Measurements from ENCODE around the gene CHAD.
"Not testable (repeated sequence)": the region's sequence is repeated elsewhere in the genome, so short reads cannot be mapped to it uniquely, and the experiment has no call there.

The CHAD gene

GRCh38 chr17:50452630-50453300, 15.9 kb downstream of the CHAD start:
- no peak for DNase-seq

DNA sequence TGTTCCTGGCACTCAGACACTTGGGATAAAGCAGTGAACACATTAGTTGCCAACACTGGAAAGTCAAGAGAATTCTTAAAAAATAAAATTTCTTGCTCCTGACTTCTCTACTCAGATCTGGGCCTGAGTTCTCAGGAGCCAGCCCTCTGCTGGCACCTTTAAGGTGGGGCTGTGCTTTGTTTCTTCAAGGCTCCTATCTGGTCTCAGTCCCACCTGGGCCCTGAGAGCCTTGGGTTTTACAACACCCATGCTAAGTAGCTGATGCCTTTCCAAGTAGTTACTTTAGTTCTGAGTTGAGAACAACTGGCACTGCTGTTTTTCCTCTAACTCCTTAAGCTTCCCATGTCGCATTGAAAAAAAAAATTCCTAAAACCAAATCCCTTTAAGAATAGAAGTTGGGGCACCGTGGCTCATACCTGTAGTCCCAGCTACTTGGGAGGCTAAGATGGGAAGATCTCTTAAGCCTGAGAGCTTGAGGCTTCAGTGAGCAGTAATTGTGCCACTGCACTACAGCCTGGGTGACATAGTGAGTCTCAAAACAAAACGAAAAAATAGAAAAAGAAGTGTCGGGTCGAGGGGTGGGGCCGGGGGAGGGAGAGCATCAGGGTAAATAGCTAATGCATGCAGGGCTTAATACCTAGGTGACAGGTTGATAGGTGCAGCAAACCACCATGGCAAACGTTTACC, 16.6 kb downstream of the CHAD start:
- DNase-seq = no peak

- DNase-seq = no peak
These were observed 20.0 kb downstream of the CHAD start for GRCh38 chr17:50448643-50449042.

DNA sequence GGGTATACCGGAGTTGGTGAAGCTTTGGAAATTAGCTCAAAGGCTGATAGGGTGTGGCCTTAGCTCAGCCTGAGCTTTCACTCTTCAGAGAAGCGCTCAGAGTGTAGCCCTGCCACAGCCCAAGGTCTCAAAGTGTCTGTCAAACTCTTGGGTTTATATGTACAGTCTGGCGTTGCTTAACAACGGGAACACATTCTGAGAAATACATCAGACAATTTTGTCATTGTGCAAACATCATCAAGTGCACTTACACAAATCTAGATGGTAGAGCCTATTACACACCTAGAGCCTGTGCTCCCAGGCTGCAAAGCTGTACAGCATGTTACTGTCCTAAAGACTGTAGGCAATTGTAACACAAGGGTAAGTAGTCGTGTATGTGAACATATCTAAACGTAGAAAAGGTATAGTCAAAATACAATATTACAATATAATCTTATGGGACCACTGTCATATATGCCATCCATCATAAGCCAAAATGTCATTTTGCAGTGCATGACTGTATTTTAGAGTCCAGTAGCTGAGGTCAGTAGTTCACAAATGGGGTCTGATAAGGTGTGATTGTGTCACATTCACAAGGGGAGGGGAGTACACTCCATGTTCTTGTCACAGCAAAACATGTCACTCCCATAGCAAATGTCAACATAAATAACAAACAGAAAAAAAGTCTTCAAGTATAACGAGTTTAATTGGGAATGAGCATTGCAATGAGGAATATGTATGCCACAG, 20.6 kb downstream of the CHAD start:
- DNase-seq = no peak

GRCh38 chr17:50445730-50446325, 22.9 kb downstream of the CHAD start:
- no peak for DNase-seq

GRCh38 chr17:50444841-50445715, 23.6 kb downstream of the CHAD start:
- no peak for DNase-seq

GRCh38 chr17:50443505-50443974, 25.1 kb downstream of the CHAD start:
- no peak for DNase-seq

DNA sequence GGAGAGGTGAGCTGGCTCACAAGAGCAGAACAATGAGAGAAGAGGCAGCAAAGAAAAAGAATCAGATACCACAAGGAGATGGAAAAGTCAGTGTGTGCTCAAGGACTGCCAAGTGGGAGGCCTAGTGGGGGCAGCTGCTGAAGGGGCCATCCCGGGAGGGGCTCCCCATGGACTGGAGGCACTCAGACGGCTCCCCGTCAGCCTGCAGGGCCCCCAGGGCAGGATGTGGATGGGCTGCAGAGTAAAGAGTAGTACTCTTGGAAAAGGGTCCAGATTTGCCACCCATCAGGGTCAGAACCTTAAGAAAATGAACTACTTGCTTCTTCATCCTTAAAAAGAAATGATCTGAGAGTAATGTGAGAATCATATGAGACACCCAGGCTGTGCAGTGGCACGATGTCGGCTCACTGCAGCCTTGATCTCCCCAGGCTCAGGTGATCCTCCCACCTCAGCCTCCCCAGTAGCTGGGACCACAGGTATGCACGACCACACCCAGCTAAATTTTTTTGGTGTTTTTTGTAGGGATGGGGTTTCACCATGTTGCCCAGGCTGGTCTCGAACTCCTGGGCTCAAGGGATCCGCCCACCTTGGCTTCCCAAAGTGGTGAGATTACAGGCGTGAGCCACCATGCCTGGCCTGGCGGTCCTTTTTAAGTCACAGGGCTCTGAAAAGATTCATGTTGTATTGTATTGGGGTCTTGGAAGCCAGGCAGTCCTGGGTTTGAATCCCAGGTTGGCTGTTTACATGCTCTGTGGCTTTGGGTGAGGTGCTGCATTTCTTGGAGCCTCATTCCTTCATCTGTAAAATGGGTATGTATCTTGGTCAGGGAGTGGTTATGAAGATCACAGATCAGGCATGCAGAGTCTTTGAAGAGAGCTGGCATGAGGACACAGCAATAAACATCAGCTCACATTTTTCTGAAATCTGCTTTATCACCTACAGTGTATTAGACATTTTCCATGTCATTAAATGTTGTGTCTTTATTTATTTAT, 27.5 kb downstream of the CHAD start:
- no peak for DNase-seq

- DNase-seq = no peak
These were observed 28.4 kb downstream of the CHAD start for GRCh38 chr17:50440172-50440837.

DNA sequence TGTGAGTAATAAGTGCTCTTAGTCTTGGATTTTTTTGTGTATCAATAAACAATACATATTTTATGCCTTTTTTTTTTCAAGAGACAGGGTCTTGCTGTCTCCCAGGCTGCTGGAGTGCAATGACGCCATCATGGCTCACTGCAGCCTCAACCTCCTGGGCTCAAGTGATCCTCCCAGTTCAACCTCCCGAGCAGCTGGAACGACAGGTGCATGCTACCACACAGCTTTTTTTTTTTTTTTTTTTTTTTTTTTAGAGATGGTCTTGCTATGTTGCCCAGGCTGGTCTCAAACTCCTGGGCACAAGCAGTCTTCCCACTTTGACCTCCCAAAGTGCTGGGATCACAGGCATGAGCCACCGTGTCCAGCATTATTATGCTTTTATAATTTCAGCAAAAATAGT, 29.7 kb downstream of the CHAD start:
- DNase-seq = no peak

- DNase-seq = no peak
These were observed 31.3 kb downstream of the CHAD start for GRCh38 chr17:50437409-50437808.

DNA sequence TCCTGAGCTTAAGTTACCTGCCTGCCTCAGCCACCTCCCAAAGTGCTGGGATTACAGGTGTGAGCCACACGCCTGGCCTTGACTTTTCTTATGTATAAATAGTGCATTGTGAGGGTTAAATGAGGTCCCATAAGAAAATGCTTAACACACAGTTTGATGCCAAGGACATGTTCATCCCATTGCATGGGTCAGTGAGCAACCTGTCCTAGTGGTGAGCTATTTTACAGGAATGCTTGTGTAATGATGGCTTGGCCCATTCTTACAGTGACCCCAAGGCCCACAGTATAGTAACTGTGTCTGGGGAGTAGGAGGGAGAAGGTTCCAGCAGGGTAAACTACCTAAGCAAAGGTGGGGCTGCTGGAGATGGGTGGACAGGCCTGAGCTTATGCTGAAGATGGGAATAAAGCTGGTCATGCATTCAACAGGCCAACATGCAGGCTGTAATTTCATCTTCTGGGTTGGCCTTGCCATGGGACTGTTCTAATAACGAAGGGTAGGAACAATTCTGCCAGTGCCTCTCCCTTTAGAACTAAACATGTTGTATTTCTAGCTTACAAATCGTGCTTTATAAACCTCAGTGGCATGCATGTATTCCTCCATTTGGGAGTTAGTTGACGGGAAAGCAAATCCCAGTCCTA, 36.4 kb downstream of the CHAD start:
- DNase-seq = no peak

DNA sequence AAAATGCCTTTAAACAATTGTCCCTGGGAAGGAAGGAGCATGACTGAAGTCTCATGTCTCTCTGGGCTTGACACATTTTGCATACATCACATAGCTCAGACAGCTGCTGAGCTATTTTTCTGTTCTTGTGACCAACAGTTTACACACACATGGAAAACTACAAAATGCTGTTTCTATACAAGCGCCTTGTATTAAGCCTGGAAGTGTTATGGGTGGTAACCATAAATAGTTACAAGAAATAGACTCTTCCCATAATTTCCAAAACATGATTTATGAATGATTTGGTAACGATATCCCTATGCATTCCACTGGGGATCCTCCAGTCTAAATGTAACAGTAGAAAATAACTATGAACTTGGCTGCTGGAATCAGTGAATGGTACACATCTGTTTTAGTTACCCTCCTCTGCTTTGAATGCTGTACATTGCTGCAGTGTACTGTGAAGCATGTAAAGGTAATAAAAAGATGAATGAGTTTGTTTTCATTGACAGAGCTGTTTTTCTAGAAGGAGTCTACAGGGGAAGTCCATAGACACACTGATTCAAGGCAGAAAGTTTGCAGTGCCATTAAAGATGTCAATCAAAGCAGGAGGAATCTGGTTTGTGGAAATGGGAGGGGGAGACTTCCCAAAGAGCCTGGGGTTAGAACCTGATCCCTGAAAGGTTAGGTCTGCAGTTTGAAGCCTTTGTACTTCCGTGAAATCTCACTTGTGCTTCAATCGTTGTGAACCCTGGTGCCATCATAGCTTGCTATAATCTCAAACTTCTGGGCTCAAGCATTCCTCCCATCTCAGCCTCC, 37.7 kb downstream of the CHAD start:
- no peak for DNase-seq

GRCh38 chr17:50429793-50430192, 38.9 kb downstream of the CHAD start:
- DNase-seq = no peak

DNA sequence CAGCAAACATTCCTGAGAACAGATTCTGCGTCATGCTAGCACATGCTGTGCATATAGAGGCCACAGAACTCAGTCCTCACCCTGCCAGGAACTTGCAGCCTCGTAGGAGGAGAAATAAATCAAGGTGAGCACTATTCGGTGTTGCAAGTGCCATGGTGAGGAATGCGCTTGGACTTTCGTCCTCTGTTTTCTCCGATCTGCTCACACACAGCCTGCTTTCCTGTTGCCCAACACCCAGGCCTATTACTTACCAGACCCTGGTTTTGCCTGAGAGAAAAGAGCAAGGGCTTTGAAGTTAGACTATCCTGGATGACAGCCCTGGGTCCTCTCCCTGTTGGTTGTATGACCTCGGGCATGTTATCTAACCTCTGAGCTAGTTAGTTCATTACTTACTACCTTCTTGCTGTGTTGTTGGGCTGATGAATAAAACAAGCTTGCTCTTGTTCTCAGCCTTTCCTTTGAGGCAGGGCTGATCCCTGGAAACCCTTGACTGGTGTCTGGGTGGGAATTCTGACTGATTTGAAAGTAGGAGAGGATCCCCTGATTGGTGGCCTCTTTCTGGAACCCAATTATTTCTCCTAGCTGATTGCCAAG, 39.8 kb downstream of the CHAD start:
- no peak for DNase-seq

DNA sequence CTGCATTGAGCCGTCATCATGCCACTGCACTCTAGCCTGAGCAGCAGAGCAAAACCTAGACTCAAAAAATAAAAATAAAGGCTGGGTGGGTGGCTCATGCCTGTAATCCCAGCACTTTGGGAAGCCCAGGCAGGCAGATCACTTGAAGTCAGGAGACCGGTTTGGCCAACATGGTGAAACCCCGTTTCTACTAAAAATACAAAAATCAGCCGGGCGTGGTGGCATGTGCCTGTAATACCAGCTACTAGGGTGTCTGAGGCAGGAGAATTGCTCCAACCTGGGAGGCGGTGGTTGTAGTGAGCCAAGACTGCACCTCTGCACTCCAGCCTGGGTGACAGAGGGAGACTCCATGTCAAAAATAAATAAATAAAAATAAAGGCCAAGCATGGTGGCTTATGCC, 40.6 kb downstream of the CHAD start:
- DNase-seq = not testable (repeated sequence)

GRCh38 chr17:50426814-50427787, 41.6 kb downstream of the CHAD start:
- DNase-seq = no peak

DNA sequence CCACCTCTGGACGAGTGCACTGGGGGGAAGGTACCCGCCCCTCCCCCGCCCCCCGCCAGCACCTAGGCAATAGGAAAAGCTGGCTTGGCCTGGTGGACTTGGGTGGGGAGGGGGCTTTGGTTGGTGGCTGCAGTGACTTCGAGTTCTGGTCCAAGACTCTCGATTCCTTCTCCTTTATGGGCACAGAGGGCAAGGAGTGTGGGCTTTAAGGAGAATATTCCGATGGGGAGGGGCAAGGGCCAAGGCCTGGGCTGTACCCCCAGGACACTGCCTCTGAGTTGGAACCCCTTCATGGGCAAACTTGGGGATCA, 42.3 kb downstream of the CHAD start:
- DNase-seq = no peak
